ENCODE data around the gene FBXO10. TPM values are rescaled to one million over a fixed set of nuclear protein-coding genes. Genes with fewer than 3 reads are reported as not detected.

Gene FBXO10
- total RNA-seq, 4 donors from 2014 or later, result 2.8 to 12.9 (median 9.4) TPM; not detected in 1

GRCh38 chr9:37559855-37560592 lies 16.2 kb downstream of the FBXO10 start:
- H3K27ac ChIP-seq, result no peak overlapping the region
- no peaks in the 10 kb centered on the region for H3K9me3 ChIP-seq
- intact Hi-C loops (cut with DNase I; ENCODE audit: low total_unique reads), result no loop called here
- DNase-seq, result no peak
- H3K36me3 ChIP-seq, result no peaks in the 10 kb centered on the region
- H3K27me3 ChIP-seq, result no peaks in the 10 kb centered on the region
- TF ChIP-seq POLR2A (IDR thresholded peaks at IDR 0.05) (no peak), CTCF (IDR thresholded peaks at IDR 0.05) (no peak)
- no peak overlapping the region for H3K4me3 ChIP-seq
- no peaks in the 10 kb centered on the region for H3K4me1 ChIP-seq

- TF ChIP-seq CTCF (IDR thresholded peaks at IDR 0.05), result no peak
- intact Hi-C loops (cut with DNase I; ENCODE audit: low total_unique reads), result no loop called here
- no peak for DNase-seq
- H3K4me1 ChIP-seq, result no peaks in the 10 kb centered on the region
- no peak overlapping the region for H3K27ac ChIP-seq
- H3K27me3 ChIP-seq, result no peaks in the 10 kb centered on the region
- H3K9me3 ChIP-seq, result no peaks in the 10 kb centered on the region
- no peaks in the 10 kb centered on the region for H3K36me3 ChIP-seq
- no peak overlapping the region for H3K4me3 ChIP-seq
These were observed 17.1 kb downstream of the FBXO10 start for GRCh38 chr9:37559125-37559524.

GRCh38 chr9:37555786-37556185 lies 20.4 kb downstream of the FBXO10 start:
- Histone ChIP-seq H3K27me3 (no peaks in the 10 kb centered on the region), H3K4me1 (no peaks in the 10 kb centered on the region), H3K27ac (no peak overlapping the region), H3K36me3 (no peaks in the 10 kb centered on the region), H3K4me3 (no peak overlapping the region), H3K9me3 (no peaks in the 10 kb centered on the region)
- TF ChIP-seq POLR2A (IDR thresholded peaks at IDR 0.05) (no peak), CTCF (IDR thresholded peaks at IDR 0.05) (no peak)
- no peak for DNase-seq
- intact Hi-C loops (cut with DNase I; ENCODE audit: low total_unique reads), result no loop called here

- Histone ChIP-seq H3K36me3 (no peaks in the 10 kb centered on the region), H3K27me3 (no peaks in the 10 kb centered on the region), H3K4me3 (no peak overlapping the region), H3K4me1 (no peaks in the 10 kb centered on the region), H3K27ac (no peak overlapping the region), H3K9me3 (no peaks in the 10 kb centered on the region)
- no peak for DNase-seq
- intact Hi-C loops (cut with DNase I; ENCODE audit: low total_unique reads), result no loop called here
- TF ChIP-seq POLR2A (IDR thresholded peaks at IDR 0.05), result no peak
- no peak for TF ChIP-seq CTCF (IDR thresholded peaks at IDR 0.05)
These were observed 21.9 kb downstream of the FBXO10 start for GRCh38 chr9:37554318-37554717.

GRCh38 chr9:37551888-37552287 lies 24.3 kb downstream of the FBXO10 start:
- Histone ChIP-seq H3K9me3 (no peaks in the 10 kb centered on the region), H3K27me3 (no peaks in the 10 kb centered on the region), H3K4me3 (no peak overlapping the region), H3K4me1 (no peaks in the 10 kb centered on the region), H3K36me3 (no peaks in the 10 kb centered on the region), H3K27ac (no peak overlapping the region)
- no peak for DNase-seq
- no peak for TF ChIP-seq CTCF (IDR thresholded peaks at IDR 0.05)
- TF ChIP-seq POLR2A (IDR thresholded peaks at IDR 0.05), result no peak
- intact Hi-C loops (cut with DNase I; ENCODE audit: low total_unique reads), result no loop called here
